Neural cell (in vitro differentiated cells): ENCODE measurements around the gene SLC6A19. TPM values are rescaled to one million over a fixed set of nuclear protein-coding genes. Genes with fewer than 3 reads are reported as not detected.

Experiments
- H2AFZ ChIP-seq: fragments of 200-600, 300-800 bp; sonication (generic), shearing (Covaris generic); 2 replicates; pipeline ENCODE4 v1.6.0; 2014; ENCODE audit warnings: low read depth, mild to moderate bottlenecking, antibody characterized with exemption, low read length, moderate library complexity
- H3F3A ChIP-seq: fragments of 200-600 bp; shearing (Covaris generic); 2 replicates; pipeline ENCODE4 v1.6.1; 2016; ENCODE audit warnings: mild to moderate bottlenecking, moderate library complexity, mixed read lengths, antibody characterized with exemption, low read length; ENCODE audit not compliant: insufficient read depth, poor library complexity, severe bottlenecking
- H3K27ac ChIP-seq: fragments of 200-600, 300-800 bp; sonication (generic), shearing (Covaris generic); 2 replicates; pipeline ENCODE4 v1.5.1; 2014; ENCODE audit warnings: mild to moderate bottlenecking, low read length, moderate library complexity
- H3K27me3 ChIP-seq: fragments of 300-800, 200-600 bp; sonication (generic), shearing (Covaris generic); 2 replicates; pipeline ENCODE4 v1.6.0; 2014; ENCODE audit warnings: mild to moderate bottlenecking, low read depth, low read length, moderate library complexity; ENCODE audit not compliant: insufficient read depth
- H3K36me3 ChIP-seq: fragments of 300-800, 200-600 bp; sonication (generic), shearing (Covaris generic); 2 replicates; pipeline ENCODE4 v1.5.1; 2014; ENCODE audit warnings: mild to moderate bottlenecking, antibody characterized with exemption, low read length, moderate library complexity; ENCODE audit not compliant: insufficient read depth
- H3K4me2 ChIP-seq: fragments of 300-800, 200-600 bp; sonication (generic), shearing (Covaris generic); 2 replicates; pipeline ENCODE4 v1.6.0; 2014; ENCODE audit warnings: mild to moderate bottlenecking, low read length
- H3K4me3 ChIP-seq: fragments of 300-800, 200-600 bp; sonication (generic), shearing (Covaris generic); 2 replicates; pipeline ENCODE4 v1.5.1; 2014; ENCODE audit warnings: mild to moderate bottlenecking, low read length, moderate library complexity
- H3K79me2 ChIP-seq: fragments of 200-600 bp; shearing (Covaris generic); replicated peaks from 2 replicates; pipeline ENCODE4 v1.6.0; 2014; ENCODE audit warnings: mild to moderate bottlenecking, low read length, moderate library complexity; ENCODE audit not compliant: insufficient read depth
- H3K9ac ChIP-seq: fragments of 300-800, 200-600 bp; sonication (generic), shearing (Covaris generic); 2 replicates; pipeline ENCODE4 v1.6.1; 2016; ENCODE audit warnings: mild to moderate bottlenecking, low read length, mixed read lengths
- H3K9me2 ChIP-seq: fragments of 200-600 bp; shearing (Covaris generic); 2 replicates; pipeline ENCODE4 v1.6.1; 2016; ENCODE audit warnings: mild to moderate bottlenecking, low read length, mixed read lengths; ENCODE audit not compliant: insufficient read depth
- H3K9me3 ChIP-seq: fragments of 200-600, 300-800 bp; sonication (generic), shearing (Covaris generic); 2 replicates; pipeline ENCODE4 v1.6.1; 2016; ENCODE audit warnings: mild to moderate bottlenecking, mixed run types, low read length, moderate library complexity, mixed read lengths
- H4K20me1 ChIP-seq: fragments of 200-600 bp; shearing (Covaris generic); 2 replicates; pipeline ENCODE4 v1.6.1; 2016; ENCODE audit warnings: mild to moderate bottlenecking, mixed run types; ENCODE audit not compliant: insufficient read depth
- EP300 ChIP-seq: fragments of 450-650 bp; conservative IDR thresholded peaks from 2 replicates; pipeline ENCODE4 v1.6.1; 2014; ENCODE audit warnings: antibody characterized with exemption, mild to moderate bottlenecking, moderate library complexity; ENCODE audit not compliant: poor library complexity, severe bottlenecking
- EZH2 ChIP-seq: fragments of 200-600, 300-800 bp; shearing (Covaris generic), sonication (generic); IDR thresholded peaks from 2 replicates; pipeline ENCODE4 v1.6.1; 2014; ENCODE audit warnings: antibody characterized with exemption, low read length, borderline replicate concordance, mild to moderate bottlenecking; ENCODE audit not compliant: insufficient read depth, poor library complexity, severe bottlenecking
- MXI1 ChIP-seq: fragments of 450-650 bp; conservative IDR thresholded peaks from 2 replicates; pipeline ENCODE4 v1.6.1; 2014; ENCODE audit warnings: antibody characterized with exemption, mild to moderate bottlenecking; ENCODE audit not compliant: poor library complexity, severe bottlenecking
- POLR2AphosphoS5 ChIP-seq: IDR thresholded peaks from 2 replicates; pipeline ENCODE4 v1.6.1; 2012
- RAD21 ChIP-seq: fragments of 450-650 bp; conservative IDR thresholded peaks from 2 replicates; pipeline ENCODE4 v1.6.1; 2014; ENCODE audit warnings: antibody characterized with exemption, mild to moderate bottlenecking, moderate library complexity
- SMC3 ChIP-seq: fragments of 450-650 bp; conservative IDR thresholded peaks from 2 replicates; pipeline ENCODE4 v1.6.1; 2014; ENCODE audit warnings: antibody characterized with exemption, mild to moderate bottlenecking, moderate library complexity; ENCODE audit not compliant: poor library complexity
- TAF1 ChIP-seq: IDR thresholded peaks from 2 replicates; pipeline ENCODE4 v1.6.1; 2012; ENCODE audit warnings: low read depth
- polyA plus RNA-seq: library from polyadenylated mRNA; depleted of rRNA; stranded (reverse); fragments of >200 nt; gene quantifications from 2 replicates; pipeline ENCODE4 v1.2.3, GENCODE V29; 2014
- TF ChIP-seq, protein P1 (sequence below): IDR thresholded peaks from 2 replicates; pipeline ENCODE4 v1.6.1; 2012; ENCODE audit warnings: borderline replicate concordance
- TF ChIP-seq, protein P2 (sequence below): fragments of 450-650 bp; IDR thresholded peaks from 2 replicates; pipeline ENCODE4 v1.5.1; 2014; ENCODE audit warnings: antibody characterized with exemption, mild to moderate bottlenecking, moderate library complexity; ENCODE audit not compliant: poor library complexity, severe bottlenecking

SLC6A19 gene
- polyA plus RNA-seq, 1 donor from 2014 or later: not detected

- H4K20me1 ChIP-seq: no peaks in the 10 kb centered on the region
- TF ChIP-seq RAD21: no peak
- H3K27me3 ChIP-seq: no peaks in the 10 kb centered on the region
- no peaks in the 10 kb centered on the region for H3K9me3 ChIP-seq
- no peaks in the 10 kb centered on the region for H3K79me2 ChIP-seq
- no peaks in the 10 kb centered on the region for H3F3A ChIP-seq
- no peak overlapping the region for H3K4me2 ChIP-seq
- no peaks in the 10 kb centered on the region for H3K36me3 ChIP-seq
- no peak overlapping the region for H3K9ac ChIP-seq
- H3K9me2 ChIP-seq: no peaks in the 10 kb centered on the region
- no peak overlapping the region for H3K4me3 ChIP-seq
- H3K27ac ChIP-seq: no peak overlapping the region
- H2AFZ ChIP-seq: no peak overlapping the region
Observed at GRCh38 chr5:1194378-1194777, 7.0 kb upstream of the SLC6A19 start.

DNA sequence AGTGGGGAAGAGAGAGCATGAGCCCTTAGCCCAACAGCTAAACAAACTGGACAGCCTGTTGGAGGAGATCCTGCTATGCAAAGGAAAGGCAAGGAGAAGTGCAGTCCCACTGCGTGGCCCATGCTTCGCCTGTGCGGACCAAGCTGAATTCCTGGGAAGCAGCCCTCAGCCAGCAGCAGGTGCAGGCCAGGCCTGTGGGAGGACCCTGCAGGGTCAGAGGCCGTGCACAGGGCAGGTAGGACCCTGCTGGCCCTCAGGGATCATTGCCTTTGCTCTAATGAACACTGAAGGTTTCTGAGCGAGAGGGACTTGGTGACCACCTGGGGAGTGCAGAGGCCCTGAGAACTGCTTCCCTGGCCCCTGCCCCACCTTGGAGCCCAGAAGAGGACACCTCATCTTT, 6.0 kb upstream of the SLC6A19 start:
- H3K9me2 ChIP-seq: no peaks in the 10 kb centered on the region
- H3K9ac ChIP-seq: no peak overlapping the region
- H4K20me1 ChIP-seq: no peaks in the 10 kb centered on the region
- no peak overlapping the region for H3K27ac ChIP-seq
- no peaks in the 10 kb centered on the region for H3K36me3 ChIP-seq
- H3K79me2 ChIP-seq: no peaks in the 10 kb centered on the region
- H3F3A ChIP-seq: no peaks in the 10 kb centered on the region
- TF ChIP-seq, protein P1, sequence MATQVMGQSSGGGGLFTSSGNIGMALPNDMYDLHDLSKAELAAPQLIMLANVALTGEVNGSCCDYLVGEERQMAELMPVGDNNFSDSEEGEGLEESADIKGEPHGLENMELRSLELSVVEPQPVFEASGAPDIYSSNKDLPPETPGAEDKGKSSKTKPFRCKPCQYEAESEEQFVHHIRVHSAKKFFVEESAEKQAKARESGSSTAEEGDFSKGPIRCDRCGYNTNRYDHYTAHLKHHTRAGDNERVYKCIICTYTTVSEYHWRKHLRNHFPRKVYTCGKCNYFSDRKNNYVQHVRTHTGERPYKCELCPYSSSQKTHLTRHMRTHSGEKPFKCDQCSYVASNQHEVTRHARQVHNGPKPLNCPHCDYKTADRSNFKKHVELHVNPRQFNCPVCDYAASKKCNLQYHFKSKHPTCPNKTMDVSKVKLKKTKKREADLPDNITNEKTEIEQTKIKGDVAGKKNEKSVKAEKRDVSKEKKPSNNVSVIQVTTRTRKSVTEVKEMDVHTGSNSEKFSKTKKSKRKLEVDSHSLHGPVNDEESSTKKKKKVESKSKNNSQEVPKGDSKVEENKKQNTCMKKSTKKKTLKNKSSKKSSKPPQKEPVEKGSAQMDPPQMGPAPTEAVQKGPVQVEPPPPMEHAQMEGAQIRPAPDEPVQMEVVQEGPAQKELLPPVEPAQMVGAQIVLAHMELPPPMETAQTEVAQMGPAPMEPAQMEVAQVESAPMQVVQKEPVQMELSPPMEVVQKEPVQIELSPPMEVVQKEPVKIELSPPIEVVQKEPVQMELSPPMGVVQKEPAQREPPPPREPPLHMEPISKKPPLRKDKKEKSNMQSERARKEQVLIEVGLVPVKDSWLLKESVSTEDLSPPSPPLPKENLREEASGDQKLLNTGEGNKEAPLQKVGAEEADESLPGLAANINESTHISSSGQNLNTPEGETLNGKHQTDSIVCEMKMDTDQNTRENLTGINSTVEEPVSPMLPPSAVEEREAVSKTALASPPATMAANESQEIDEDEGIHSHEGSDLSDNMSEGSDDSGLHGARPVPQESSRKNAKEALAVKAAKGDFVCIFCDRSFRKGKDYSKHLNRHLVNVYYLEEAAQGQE: no peak
- no peak for TF ChIP-seq EZH2
- TF ChIP-seq SMC3: no peak
- no peak for TF ChIP-seq MXI1
- TF ChIP-seq, protein P2, sequence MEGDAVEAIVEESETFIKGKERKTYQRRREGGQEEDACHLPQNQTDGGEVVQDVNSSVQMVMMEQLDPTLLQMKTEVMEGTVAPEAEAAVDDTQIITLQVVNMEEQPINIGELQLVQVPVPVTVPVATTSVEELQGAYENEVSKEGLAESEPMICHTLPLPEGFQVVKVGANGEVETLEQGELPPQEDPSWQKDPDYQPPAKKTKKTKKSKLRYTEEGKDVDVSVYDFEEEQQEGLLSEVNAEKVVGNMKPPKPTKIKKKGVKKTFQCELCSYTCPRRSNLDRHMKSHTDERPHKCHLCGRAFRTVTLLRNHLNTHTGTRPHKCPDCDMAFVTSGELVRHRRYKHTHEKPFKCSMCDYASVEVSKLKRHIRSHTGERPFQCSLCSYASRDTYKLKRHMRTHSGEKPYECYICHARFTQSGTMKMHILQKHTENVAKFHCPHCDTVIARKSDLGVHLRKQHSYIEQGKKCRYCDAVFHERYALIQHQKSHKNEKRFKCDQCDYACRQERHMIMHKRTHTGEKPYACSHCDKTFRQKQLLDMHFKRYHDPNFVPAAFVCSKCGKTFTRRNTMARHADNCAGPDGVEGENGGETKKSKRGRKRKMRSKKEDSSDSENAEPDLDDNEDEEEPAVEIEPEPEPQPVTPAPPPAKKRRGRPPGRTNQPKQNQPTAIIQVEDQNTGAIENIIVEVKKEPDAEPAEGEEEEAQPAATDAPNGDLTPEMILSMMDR: no peak
- TF ChIP-seq EP300: no peak
- TF ChIP-seq RAD21: no peak
- no peak for TF ChIP-seq POLR2AphosphoS5
- no peak for TF ChIP-seq TAF1
- H2AFZ ChIP-seq: no peak overlapping the region
- H3K9me3 ChIP-seq: no peaks in the 10 kb centered on the region
- H3K4me3 ChIP-seq: no peak overlapping the region
- H3K27me3 ChIP-seq: no peaks in the 10 kb centered on the region
- H3K4me2 ChIP-seq: no peak overlapping the region

DNA sequence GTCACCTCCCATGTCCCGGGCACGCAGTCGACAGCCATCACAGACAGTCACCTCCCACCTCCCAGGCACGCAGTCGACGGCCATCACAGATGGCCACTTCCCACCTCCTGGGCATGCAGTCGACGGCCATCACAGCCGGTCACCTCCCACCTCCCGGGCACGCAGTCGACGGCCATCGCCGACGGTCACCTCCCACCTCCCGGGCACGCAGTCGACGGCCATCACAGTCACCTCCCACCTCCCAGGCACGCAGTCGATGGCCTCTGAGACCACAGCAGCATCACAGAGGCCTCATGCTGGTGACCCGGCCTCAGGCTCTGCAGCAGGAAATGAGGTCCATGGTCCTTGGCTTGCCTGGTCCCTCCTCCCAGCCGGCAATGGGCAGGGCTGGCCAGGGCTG, 5.5 kb upstream of the SLC6A19 start:
- Histone ChIP-seq H3K27ac (no peak overlapping the region), H4K20me1 (no peaks in the 10 kb centered on the region), H3K36me3 (no peaks in the 10 kb centered on the region), H3K9ac (no peak overlapping the region), H3K4me2 (no peak overlapping the region), H3K79me2 (no peaks in the 10 kb centered on the region), H2AFZ (no peak overlapping the region), H3K9me2 (no peaks in the 10 kb centered on the region), H3K4me3 (no peak overlapping the region), H3K27me3 (no peaks in the 10 kb centered on the region), H3F3A (no peaks in the 10 kb centered on the region), H3K9me3 (no peaks in the 10 kb centered on the region)
- TF ChIP-seq TAF1 (no peak), MXI1 (no peak), POLR2AphosphoS5 (no peak), EP300 (no peak), SMC3 (no peak)
- TF ChIP-seq, protein P2: no peak
- TF ChIP-seq, protein P1: no peak
